ENCODE results near the gene MAIP1.
A peak's percentile ranks its signal among the peaks of the same experiment; 100 is the strongest.

The MAIP1 gene

DNA sequence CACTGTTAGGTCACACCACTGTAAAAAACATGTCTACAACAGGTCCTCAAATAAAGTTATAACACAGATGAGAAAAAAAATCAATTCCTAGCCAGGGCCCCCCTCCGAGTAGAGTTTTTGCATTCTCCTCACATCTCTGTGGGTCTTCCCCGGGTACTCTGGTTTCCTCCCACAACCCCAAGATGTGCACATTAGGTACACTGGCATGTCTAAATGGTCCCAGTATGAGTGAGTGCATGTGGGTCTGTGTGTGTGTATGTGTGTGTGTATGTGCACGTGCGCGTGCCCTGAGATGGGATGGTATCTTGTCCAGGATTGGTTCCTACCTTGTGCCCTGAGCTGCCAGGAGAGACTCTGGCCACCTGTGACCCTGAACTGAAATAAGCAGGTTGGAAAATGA is 5.0 kb upstream of the MAIP1 start:
- no peak for DNase-seq

DNA sequence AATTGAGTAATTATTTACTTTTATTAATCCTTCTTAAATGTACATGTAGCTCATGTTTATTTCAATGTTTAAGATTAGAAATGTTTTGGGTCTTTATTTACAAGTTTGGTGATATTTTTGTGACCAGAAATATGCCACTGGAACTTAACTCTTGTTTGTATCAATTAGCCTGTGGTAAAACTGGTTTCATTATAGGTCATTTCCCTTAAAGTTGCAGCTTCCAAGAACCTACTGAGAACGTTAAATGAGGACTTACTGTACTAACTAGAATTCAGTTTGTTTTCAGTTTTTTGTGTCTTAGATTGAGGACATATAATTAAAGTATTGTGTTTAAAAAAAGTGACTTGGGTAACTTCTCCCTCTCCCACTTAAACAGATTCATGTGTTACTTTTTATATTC is 4.4 kb upstream of the MAIP1 start:
- no peak for DNase-seq

DNA sequence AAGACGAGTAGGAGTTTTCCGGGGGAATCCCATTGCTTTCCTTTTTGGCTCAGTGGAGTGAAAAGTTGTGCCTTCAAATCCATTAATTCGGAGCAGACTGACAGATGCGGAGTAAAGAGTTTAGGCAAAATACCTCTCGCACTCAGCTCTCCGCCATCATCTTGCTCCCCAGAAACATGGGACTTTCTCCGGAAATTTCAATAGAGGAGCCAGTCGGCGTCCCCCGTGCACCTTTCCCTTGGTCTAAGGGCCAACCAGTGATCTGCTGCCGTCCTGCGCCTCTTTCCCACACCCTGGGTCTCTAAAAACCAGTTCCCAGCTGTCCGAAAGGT is 409 bp upstream of the MAIP1 start:
- DNase-seq = no peak

DNA sequence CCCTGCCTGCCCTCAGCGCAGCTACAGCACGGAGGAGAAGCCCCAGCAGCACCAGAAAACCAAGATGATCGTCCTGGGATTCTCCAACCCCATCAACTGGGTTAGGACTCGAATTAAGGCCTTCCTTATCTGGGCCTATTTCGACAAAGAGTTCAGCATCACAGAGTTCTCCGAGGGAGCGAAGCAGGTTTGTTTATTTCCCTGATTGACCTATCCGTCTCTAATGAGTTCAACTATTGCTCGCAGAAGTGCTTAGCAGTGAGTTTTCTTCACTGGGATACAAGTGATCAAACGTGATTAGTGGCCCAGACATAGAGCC is 639 bp downstream of the MAIP1 start:
- DNase-seq = no peak

DNA sequence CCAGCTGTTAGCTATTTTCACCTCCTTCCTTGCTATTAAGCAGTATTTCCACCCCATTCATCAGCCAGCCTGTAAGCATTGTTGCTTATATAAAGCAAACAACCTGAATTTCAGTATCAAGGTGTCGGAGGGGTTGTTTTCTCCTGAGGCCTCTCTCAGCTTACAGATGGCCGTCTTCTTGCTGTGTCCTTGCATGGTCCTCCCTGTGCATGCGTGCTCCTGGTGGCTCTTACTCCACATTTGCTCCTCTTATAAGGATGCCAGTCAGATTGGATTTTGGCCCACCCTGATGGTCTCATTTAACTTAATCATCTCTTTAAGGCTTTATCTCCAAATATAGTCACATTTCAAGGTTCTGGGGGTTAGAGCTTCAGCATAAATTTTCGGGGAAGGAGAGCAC is 2.6 kb downstream of the MAIP1 start:
- no peak for DNase-seq

DNA sequence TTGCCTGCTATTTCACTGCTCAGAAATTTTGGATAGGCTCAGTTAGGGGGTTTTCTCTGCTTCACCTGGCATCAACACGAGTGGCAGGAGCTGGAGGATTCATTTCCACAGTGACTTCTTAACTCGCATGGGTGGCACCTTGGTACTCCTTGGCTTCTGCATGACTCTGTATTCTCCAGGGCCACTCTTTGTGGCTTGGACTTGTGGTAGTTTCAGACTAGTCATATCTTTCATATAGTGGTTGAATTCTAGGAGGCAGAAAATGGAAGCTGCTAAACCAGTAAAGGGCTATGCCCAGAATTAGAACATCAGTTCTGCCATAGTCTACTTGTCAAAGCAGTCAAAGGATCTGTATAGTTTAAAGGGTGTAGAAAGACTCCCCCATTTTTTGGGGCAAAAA is 6.8 kb downstream of the MAIP1 start:
- no peak for DNase-seq

DNA sequence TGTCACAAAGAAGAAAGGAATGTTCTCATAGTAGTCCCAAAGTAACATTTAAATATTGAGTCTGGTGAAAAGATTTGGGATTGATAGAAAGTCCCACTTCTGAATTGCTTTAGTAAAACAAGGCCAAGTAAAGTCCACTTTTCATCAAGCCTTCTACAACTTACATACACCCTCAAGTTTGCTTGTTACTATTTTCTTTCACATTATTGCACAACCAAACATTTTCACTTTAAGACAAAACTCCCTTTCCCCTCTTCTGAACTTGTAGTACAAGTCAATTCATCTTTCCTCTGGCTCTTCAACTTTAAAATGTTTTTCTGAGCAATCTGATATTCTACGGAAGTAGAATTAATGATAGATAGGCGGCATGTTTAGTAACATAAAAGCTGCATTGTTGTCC is 11.0 kb downstream of the MAIP1 start:
- DNase-seq = no peak

DNA sequence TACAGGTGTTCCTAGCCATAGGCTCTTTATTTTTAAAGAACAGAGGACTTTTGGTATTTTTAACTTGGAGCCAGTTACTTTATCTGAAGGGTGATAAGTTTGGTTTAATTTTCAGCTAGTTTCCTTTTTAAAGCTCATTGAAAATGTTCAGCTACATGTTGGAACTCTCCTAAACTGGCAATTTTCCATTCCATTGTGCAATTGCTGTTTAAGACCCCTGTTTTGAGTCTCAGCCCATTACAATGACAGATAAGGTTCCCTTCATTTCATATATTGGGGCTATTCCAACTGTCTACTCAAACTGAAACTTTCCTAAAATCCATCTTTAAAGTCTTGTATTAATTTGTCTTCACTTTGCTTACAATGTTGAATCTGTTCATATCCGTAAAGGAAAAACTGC is 11.6 kb downstream of the MAIP1 start:
- DNase-seq = no peak

DNA sequence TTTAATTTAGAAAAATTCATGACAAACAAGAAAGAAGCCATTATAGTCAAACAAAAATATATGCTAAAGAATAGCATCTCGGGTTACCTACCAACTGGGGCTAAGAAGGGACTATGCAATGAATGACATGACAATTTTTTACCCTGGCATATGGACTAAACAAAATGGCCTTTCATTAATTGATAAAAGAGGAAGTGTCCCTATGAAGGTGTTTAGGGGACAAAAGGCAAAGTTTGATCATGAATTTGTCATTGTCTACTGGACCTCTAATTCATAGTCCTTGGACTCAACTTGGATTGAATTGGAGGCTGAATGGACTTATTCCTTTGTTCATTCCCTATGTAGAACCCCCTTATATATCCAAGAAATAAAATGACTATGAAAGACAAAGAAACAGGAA is 12.7 kb downstream of the MAIP1 start:
- no peak for DNase-seq

DNA sequence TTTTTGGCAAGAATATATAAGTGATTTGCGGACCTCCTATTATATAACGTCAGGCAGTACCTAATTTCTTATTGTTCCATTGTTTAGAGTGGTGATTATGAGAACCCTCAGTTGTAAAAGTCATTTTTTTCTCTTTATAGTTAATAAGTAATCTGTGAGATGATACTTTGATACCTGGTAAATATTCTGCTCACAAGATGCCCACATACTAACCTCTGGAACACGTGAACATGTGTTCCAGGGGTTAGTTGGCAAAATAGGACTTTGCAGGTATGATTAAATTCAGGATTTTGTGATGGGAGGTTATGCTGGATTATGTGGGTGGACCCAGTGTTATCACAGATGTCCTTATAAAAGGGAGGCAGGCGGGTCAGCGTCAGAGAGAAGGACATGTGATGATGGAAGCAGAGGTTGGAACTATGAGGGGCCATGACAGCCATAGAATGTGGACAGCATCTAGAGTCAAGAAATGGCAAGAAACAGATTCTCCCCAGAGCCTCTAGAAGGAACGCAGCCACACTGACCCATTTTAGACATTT is 16.8 kb downstream of the MAIP1 start:
- DNase-seq = no peak

DNA sequence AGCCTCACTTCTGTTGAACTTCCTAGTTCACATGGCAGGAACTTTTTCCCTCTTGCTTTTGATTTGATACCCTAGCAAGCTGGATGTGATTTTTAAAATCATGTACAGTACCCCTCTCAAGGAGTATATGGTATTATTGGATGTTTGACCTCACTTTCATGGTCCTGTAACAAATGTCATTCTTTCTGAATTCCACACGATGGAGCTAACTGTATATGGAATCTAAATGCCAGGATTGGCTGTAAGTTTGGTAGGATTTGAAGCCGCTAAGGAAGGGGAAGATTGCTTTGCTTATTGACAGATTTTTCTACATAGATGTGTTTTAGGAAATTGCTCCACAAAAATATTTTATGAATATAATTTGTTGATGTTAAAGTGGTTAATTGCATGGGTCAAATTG is 18.3 kb downstream of the MAIP1 start:
- peak in 1 of 14 donors; percentile 6 for DNase-seq

DNA sequence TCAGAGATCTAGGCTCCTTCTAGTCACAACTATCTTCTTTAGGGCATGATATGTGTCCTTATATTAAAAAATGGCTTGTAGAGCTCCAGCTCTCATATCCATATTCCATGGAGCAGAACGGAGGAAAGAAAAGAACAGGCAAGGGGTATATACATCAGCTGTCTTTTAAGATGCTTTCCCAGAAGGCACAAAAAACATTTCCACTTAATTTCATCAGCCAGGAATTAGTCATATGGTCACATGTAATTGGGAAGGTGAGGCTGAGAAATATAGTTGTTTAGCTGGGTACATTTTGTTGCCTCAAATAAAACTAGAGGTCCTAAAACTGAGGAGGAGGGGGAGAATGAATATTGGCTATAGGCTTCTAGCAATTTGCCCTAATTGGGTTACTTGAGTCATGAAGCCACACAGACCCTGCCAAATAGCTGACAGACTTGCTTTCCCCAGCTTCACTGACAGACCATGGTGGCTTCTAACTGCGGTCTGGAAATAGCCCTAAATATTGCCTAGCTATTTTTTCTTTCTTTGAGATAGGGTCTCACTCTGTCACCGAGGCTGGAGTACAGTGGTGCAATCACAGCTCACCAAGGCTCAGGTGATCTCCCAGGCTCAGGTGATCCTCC is 20.0 kb downstream of the MAIP1 start:
- no peak for DNase-seq

DNA sequence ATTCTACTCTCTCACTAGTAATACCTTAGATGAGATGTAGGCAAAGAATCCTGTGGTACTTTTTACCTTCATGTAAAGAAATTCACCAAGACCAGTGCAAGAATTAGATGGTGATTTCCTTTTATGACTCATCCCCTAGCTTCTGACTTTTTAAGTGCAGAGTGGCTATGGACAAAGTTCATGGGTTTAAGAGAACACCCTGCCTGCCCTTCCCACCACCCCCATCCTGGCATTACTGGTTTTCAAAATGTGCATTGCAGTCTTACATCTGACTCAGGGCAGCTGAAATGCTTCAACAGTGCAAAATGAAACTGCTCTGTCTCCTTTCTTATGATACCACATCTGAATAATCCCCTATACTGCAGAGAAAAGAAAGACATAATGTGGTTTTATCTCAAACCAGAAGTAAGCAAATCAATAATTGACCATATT is 22.6 kb downstream of the MAIP1 start:
- no peak for DNase-seq

DNA sequence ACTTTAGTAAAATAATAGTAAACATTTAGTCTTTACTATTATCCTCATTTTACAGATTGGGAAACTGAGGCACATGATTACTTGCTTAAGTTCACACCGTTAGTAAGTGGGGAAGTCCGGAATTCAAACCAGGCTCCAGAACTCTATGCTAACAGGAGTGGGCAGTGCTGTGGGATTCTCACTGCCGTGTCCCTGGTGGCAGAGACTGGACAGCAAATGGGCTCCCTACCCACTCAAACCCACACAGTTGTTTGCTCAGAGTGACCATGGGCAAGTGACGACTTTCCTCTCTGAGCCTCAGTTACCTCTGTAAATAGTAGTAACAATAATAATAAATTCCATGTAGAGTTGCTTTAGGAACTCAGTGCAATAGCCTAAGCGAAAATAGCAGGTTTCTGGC is 24.0 kb downstream of the MAIP1 start:
- DNase-seq = no peak

DNA sequence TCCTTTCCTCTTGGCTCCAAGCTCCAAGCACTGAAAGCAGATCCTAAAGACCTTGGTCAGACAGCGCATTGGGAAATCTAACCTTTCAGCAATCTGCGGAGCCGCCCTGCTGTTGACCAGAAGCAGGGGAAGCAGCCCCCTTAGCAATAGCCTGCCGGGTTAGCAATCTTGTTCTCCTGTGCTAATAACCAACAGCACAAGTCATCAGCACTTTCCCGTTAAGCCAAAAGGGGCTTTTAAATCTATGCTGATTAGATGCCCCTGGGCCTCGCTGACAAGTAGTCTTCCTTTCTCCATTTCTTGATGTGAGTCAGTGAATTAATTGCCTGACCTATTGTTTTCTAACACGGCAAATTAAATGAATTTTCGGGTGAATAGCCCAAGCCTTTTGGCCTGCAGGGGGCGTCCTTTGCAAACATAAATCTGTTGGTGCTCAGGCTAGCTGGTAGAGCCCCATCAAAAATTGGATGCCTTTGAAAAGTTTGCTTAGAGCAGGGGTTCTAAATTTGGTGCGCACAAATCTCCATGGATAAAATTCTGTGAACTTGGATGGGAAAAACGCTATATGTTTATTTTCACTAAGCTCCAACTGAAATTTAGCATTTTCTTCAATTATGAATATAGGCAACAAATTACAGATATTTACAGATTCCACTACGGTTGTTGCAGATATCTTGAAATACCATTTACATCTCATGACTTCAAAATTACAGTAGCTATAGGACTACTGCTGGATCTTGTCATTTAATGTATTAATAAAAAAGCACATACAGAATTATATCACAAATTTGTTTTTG is 24.6 kb downstream of the MAIP1 start:
- peak; percentile 9 to 83 (median 65) for DNase-seq

DNA sequence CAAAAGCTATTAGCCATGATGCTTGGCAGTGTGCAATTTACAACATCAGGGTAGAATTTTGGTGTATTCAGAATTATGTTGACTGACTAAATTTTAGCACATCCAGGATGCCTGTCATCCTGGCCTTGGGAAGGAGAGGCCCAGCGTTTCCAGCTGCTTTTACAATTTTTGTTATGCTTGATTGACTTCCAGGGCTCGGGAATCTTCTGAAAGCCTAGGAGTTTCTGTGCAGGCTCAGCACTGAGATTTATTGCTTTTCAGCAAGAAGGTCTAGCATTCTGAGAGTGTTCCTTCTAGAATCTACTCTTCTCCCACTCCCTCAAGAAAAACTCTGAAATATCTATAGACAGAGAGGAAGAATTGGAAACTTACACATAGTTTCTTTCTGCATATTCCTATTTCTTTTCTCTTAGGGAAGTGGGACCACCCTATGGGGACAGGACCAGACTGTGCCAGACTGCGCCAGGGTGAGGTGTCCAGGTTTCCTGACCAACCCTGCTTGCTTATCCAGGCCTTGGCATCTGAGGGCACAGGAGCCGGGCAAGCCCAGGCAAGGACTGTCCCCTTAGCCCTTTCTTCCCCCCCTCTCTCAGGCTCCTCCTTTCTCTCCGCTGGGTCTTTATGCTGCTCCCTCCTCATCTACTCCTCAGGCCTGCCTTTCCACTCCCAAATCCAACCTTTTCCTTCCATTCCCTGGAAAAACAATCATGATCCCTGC is 26.9 kb downstream of the MAIP1 start:
- no peak for DNase-seq

DNA sequence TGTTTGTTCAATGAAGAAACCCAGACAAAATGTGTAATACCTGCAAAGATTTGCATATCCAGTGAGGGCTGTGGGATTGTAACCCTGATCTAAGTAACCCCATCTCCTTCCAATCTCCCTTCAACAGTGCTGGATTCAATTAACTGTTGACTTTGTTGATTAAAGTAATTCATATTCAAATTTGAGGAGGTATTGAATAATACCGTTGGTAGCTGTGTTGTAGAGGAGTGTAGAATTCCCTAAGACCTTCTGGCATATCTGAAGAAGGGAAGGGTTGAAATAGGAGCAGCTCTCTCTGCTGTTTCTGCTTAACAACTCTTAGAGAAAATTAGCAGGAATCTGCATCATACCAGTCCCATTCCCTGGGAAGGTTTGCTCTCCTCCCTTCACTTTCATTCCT is 28.2 kb downstream of the MAIP1 start:
- no peak for DNase-seq

DNA sequence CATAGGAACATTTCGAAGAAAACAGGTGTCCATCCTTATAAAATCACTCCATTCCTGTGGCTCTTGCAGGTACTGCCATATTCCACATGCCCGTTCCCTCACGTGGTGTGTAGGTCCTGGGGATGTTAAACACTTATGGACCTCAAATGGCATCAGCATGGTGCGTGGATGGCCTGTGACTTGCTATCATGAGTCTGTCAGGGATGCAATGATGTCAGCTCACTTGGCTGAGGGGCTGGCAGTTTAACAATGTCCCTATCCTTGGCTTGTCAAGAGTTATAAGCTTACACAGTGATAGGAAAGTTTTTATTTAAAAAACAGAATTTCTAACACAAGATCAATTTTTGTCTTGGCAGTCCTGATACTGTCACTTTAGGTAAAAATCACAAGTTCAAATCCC is 28.8 kb downstream of the MAIP1 start:
- DNase-seq = no peak

DNA sequence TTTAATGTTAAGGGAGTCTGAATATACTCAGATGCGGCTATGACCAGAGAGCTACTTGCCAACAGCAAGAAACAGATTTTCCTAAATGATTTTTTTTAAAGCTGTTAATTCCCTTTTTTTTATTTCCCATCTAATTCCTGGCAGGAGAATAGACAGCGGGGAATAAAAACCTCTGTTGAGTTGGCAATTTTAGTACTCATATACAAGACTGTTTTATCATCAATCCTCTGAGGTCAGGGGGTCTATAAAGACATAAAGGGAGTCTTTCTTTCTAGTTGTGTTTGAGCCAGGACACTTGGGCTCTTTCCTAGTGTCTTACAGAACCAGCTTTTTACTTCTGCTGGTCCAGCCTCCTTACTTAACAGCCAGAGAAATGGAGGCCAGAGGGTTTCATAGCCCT is 29.4 kb downstream of the MAIP1 start:
- DNase-seq = no peak

DNA sequence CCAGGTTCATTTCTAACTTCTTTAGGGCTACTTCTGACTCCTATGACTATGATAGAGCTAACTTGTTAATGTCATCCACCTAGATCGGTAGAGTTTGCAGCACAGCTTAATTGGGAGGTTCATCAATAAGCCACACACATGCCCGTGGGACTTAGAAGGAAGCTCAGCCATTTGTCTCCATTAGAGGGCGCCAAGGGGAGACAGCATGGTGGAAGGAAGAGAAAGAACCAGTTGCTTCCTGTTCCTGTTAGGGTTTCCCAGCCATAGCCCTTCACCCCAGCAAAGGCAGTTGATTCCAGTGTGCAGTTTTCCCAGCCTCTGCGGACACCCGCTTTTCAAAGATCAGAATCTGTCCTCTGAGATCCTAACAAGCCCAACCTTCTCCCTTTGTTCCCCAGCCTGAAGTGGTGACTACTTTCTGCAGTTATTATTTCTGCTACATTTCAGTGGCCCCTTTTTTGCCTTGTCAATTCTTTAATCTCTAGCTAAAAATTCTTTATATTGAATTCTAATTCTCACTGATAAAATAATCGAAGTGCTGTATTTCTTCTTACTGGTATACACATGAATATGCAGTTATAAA is 30.3 kb downstream of the MAIP1 start:
- peak in 6 of 14 donors; percentile 1 to 9 (median 5) for DNase-seq

DNA sequence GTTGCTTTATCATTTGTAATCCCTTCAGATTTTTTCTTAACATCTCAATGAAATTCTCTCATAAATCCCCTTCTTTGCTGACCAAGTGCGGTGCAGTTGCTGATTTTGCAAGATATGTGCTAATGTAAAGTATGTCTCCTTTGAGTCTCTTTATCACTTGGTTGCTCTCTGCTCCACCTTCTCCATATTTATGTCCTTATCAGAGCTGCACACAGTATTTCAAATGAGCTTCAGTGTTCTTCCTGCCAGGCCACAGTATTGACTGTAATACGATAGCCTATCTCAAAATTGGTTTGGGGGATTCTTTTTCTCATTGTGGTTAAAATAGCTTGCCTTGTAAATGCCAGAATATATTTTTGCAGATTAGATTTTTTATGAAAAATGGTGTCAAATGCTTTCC is 32.2 kb downstream of the MAIP1 start:
- no peak for DNase-seq

DNA sequence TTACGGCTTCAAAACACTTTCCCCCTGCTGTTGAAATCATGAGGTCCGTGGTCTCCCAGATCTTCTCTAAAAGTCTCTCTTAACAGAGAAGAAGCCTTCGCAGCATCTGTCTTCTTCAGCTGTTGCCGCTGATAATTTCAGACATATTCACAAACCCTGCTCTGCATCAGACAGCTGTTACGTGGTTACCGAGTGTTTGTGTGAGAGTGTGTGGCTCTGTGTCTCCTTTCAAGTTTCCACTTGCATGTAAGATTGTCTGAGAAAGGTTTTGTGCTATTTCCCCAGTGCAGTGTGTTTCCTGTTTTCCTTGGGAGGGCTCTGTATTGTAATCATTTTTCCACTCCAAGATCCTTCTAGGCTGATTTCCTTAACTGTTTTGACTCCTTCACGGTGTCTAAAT is 32.8 kb downstream of the MAIP1 start:
- no peak for DNase-seq

DNA sequence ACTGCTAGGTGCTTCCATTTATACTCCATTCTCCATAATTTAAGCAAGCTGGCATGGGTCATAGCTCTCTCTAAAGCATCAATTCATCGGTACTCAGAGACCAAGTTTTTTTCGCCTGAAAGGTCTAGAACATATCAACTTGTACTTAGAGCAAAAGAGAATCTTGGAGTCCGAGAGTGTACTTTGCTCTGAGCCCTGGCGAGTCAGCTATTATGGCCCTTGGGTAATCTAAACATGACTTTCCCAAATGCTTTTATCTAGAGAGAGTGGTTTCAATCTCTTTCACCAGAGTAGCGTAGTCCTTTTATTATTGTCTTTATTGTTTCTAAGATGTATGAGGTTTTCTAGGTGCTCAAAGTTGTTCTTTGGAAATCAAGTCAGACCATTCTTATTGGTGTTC is 34.4 kb downstream of the MAIP1 start:
- no peak for DNase-seq

DNA sequence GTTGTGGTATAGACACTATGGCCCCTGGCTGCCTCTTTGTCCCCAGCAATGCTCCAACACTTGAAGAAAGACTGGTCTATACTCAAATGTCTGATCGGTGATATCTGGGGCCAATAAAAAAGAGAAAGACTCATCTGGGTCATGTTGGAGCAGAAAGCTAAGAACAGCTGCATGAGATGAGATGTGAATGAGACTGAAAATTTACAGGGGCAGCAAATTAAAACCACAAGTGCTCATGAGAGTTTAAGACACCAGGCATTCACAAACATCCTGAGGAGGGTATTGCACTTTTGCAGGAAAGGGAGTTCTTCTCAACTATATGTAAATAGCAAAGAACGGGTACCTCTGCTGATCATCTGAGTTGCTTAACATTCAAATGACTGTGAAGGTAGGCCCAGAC is 36.3 kb downstream of the MAIP1 start:
- DNase-seq = no peak

Data from C1 segment of cervical spinal cord (tissue), 14 donors.